HG03108 (cell line): ENCODE results near the gene CUTA.
A peak's percentile ranks its signal among the peaks of the same experiment; 100 is the strongest.

Experiments
- ATAC-seq: cut with Tn5 transposase; IDR thresholded peaks from one replicate; pipeline ENCODE4 v1.9.1; 2021; ENCODE audit warnings: moderate library complexity; ENCODE audit not compliant: unreplicated experiment

Gene CUTA

DNA sequence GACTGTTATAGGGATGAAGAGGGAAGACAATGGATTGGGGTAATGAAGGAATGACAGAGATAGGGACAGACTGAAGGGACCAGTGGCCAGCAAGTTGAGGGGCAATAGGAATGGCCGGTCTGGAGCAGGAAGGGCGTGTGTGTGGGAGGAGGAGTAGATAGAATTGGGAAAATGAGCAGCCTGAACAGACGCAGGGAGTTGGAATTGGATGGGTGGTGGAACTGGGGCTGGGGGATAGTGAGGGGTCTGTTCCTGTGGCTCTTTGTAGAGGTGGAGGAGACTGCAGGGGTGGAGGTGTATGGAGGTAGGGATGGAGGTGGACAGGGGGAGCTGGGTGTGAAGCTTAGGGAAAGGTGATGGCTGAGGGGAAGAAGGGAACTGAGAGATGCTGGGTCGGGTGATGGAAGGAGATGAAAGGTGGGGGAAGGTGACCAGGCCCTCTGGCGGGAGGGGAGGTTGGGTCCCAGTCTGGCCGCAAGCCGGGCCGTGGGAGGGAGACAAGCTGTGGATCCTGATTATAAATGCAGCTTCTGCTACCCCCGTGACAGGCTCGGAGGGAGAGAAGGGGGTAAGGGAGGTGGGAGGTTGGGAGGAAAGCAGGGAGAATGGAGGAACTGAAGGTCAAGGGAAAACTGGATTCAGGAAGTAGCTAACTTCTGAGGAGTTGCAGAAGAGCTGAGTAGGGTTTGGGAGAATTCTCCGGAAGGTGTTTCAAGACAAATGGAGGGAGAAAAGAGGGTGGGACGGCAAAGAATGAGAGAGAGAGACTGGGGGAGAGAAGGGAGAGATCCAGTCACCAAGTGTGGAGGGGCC lies 7.2 kb upstream of the CUTA start:
- ATAC-seq = no peak

DNA sequence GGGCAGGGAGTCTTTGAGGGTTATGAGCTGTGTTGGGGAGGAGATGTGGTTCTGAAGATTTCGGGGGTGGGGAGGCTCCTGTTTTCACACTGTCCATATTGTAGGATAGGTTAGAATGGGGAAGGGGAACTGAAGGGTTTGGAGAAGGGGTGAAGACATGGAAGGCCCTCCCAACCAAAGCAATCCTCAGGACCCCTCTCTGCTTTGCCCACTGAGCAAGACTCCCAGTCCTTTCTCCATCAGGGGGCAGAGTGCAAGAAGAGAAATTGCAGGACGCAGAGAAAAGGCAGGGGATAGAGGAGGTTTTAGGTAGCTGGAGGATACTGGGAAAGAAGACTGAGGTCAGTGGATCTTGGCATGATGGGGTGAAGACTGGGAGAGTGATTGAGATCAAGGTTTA lies 5.9 kb upstream of the CUTA start:
- ATAC-seq = no peak

DNA sequence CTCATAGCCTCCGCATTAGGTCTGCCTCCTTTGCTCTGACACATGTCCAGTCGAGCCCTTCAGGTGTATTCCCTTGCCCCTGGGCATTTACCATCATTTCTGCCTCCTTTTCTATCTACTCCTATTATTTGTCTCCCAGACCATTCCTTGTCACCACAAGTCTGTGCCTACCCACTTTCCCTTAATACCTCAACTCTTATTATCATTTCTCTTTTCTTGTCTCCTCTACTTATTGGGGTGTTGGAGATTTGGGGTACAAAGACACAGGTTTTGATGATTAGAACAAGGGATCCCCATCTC lies 3.4 kb upstream of the CUTA start:
- ATAC-seq = no peak

DNA sequence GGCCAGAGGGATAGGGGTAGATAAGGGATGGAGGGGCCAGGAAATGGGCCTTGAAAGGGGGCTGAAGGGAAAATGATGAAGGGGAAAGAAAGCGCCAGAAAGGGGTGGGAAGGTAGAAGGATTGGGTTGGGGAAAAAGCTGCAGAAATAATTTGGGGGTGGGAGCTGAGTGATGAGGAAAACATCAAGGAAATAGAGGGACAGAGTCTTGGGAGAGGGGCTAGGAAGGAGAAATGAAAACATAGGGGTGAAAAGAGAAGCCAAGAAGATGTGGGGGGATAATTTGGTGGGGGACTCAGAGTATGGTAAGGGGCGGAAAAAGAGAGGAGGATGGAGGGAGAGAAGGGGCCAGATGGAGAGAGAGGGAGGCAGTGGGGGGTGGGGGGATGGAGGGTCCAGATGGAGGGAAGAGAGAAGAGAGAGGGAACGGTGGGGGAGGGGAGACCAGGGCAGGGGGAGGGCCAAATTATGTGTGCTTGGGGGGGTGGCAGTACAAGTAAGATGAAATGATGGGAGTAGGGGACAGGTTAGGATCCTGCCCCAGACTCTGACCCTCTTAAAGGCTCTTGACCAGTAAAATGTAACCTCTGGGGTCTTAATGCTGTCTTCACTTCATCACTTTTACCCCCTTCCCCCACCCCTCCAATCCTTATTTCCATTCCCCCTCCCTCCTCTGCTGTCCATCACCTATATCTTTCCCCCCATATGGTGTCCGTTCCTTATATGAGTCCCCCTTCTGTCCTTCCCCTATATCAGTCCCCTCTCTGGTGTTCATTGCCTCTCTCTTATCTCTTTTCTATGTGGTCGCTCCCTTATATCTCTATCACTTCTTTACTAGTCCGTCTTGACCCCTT lies 2.8 kb upstream of the CUTA start:
- ATAC-seq = no peak

DNA sequence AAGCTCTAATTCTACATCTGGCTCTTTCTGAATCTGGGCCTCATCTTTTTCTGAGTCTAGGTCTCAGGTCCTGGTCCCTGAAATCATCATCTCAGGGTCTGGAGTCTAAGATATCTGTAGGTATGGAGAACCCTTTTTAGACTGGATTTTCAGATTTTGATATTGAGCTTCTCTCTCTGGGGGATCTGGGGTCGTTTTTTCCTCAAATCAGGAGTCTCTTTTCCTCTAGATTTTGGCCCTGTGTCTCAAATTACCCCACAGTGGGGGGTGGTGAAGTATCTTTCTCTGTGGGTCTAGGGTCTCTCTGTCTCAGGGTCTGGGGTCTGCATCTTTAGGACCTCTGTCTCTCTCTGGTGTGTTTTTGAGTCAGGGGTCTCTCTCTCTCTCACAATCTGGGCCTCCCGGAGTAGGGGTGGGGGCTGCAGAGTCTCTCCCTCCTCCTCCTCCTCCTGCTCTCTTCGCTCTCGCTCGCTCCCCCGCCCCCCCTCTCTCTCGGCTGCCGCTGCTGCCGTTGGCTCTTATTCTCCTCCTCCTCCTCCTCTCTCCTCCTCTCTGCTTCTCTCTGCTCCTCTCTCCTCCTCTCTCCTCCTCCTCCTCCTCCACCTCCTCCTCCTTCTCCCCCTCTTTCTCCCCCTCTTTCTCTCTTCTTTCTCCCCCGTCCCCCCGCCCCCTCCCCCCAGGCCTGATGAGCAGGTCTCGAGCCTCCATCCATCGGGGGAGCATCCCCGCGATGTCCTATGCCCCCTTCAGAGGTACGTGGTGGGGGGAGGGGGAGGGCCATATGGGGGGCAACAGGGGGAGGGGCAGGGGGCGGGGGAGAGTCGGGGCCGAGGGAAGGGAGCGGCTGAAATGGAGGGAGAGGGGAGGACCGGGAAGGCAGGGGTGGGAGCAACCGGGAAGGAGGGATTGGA lies 1.9 kb upstream of the CUTA start, which contains the start of gene SYNGAP1:
TSS of gene SYNGAP1 (plus strand) at position 486 of the 911 bp plus-strand sequence. CDS start at position 686, 200 bp downstream.
- no peak for ATAC-seq

DNA sequence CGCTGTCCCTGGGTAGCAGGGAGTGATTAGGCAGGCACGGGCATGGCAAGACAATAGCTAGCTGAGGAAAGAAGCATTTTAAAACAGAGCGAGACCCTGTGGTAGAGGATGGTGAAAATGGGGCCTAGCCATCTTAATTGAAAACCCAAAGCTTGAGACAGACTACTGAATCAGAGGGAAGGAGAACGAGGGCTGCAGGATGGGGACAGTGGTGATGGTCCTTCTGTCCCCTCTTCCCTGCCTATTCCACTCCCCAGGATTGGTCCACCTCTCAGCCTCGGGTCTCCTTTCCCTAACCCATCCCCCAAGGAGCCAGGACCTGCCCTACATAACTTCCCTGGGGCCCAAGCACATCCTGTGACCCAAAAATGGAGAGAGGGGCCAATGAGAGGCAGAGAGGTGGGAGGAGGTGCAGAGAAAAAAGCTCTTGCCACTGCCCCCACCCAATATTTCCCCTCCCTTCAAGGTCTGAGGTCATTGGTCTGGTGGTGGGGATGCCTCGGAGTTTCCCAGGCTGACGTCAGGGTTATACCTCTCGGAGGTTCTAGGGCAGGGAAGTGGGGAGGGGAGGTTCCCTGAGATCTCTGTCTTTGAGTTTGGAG lies 884 bp upstream of the CUTA start:
- ATAC-seq = no peak

DNA sequence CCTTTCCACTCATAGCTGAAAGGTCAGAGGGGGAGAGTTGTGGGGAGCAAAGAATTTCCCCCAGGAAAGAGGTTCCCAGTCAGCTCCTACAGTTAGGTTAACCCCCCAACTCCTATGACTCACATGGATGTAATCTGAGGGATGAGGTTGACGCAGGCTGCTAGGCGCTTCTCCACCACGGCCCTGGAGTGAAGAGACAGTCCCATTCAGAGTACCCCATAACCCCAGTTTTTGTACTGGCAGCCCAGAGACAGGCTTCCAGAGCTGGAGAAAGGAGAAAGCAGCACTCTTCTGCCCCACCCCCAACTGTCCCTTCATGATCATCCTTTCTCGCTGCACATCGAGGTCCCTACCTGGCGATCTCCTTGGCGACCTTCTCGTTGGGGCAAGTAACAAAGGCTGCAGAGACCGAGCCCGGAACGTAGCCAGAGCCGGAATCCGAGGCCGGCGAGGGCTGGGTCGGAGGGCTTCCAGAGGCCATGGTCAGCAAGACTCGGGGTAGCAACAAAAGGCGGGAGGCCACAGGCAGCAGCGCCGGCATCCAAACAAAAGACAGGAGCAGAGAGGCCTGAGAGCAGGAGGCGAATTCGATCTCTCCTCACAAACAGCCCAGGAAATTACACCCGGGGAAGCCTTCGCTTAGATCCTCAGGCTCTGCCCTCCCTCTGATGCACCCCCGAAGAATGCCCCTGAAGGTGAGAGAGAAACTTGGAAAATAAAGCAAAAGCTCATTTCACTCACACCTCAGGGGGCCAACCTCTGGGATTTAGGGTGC lies 592 bp downstream of the CUTA start:
- ATAC-seq = no peak

DNA sequence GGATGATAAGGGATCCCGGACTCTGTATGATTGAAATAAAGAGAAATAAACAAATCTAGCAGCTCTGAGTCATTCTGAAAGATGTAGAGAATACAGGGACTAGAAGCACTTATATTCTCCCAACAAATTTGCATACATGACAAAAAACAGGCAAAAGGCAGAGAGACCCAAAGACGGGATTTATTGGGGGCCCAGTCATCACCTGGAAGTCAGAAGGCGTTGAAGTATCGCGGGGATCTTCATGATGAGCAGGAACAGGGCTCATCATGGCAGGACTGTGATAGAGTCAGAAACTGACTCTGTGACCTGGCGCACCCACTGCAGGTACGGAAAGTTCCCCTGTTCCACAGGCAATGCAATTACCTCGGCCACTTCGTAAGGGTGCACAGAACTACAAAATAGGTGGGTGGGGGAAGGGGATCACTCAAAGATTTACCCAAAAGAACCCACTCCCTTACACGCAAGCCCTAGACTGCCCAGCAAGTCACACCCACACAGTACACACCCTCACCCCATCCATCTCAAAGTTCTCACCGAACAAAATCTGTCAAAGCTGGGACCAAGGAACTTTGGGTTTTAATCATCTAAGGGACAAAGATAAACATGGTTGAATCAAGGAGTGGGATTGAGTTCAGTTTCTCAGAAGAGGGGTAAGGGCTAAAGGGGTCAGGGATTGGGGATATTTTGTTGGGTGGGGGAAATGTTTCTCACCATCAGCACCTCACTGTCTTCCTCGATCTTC lies 1.4 kb downstream of the CUTA start:
- ATAC-seq = no peak

DNA sequence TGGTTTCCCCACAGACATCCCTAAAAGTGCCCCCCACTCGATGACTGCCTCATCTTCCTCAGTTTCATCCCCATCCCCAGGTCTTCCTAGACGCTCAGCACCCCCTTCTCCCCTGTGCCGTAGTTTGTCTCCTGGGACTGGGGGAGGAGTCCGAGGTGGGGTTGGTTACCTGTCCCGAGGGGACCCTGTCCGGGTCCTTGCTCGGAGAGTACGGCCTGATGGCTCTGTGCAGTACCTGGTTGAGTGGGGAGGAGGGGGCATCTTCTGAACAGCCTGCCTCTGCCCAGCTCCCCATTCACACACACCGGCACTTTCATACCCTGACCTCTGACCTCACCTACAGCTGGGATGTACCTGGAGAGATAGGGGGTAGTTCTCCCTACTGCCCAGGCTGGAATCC lies 2.1 kb downstream of the CUTA start:
- ATAC-seq = no peak

DNA sequence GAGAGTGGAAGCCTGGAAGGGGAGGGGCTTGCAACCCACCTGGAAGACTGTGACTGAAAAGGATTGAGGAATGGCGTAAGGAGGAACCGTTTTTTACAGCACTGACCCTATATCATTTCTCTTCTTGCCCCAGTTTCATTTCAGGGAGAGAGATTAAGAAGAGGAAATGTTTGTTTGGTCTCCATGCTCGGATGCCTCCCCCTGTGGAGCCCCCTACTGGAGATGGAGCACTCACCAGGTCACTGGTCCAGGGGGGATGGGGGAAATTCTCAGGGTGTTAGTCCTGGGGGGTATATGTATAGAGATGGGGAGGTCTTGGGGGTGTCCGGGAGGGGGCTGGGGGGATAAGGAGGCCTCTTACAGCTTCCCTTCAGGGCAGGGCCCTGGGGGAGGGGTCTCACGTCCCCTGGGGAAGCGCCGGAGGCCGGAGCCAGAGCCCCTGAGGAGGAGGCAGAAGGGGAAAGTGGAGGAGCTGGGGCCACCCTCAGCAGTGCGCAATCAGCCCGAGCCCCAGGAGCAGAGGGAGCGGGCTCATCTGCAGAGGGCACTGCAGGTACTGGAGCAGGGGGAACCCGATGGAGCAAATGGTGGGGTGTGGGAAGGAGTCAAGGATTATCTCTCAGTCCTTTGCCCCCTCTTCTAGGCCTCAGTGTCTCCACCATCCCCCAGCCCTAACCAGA lies 3.2 kb downstream of the CUTA start:
- ATAC-seq = no peak

DNA sequence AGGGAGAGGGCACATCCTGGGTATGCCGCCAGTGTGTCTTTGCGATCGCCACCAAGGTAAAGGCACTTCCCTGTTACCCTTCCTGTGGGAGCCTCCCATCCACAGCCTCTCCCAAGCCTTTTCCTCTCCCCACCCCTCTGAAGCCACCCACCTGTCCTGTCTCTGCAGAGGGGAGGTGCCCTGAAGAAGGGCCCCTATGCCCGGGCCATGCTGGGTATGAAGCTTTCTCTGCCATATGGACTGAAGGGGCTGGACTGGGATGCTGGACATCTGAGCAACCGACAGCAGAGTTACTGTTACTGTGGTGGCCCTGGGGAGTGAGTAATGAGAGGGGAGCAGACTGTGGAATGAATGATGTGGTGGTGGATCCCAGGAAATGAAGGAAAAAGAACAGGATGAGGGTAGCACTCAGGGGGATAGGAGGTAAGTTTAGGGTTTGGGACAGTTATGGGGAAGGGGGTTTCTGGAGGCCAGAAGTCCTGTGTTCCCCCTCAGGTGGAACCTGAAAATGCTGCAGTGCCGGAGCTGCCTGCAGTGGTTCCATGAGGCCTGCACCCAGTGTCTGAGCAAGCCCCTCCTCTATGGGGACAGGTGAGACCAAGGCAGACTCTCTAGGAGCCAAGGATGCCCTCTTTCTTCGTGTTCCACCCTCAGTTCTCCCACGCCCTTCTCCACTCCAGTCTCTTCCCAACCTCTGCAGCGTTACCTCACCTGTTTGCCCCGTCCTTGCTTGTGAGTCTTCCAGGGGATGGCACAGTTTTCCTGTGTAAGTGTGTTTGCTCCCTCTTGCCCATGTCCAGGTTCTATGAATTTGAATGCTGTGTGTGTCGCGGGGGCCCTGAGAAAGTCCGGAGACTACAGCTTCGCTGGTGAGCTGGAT lies 4.4 kb downstream of the CUTA start:
- no peak for ATAC-seq

DNA sequence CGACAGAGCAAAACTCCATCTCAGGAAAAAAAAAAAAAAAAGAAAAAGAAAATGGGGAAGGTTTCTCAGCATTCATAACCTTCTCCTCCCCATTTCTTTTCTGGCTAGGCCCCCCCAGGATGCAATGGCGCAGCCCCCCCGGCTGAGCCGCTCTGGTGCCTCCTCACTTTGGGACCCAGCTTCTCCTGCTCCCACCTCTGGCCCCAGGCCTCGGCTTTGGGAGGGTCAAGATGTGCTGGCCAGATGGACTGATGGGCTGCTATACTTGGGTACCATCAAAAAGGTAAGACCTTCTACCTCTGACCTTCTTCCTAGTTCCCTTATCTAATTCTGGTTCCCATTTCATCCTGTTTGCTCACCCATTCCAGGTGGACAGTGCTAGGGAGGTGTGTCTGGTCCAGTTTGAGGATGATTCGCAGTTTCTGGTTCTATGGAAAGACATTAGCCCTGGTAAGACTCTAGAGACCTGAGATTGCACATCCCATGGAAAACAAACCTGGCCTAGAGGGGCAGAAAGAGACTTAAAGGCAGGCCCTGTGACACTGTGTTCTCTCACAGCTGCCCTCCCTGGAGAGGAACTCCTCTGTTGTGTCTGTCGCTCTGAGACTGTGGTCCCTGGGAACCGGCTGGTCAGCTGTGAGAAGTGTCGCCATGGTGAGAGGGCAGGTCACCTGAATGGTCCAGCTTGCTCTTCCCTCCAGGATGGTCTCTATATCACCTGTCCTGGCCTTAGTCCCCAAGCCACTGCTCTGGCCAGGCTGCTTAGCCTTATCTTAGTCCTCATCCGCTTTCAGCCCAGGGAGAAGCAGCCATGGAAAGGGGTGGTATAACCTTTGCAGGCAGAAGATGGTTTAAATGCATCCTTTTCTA lies 5.5 kb downstream of the CUTA start:
- no peak for ATAC-seq

DNA sequence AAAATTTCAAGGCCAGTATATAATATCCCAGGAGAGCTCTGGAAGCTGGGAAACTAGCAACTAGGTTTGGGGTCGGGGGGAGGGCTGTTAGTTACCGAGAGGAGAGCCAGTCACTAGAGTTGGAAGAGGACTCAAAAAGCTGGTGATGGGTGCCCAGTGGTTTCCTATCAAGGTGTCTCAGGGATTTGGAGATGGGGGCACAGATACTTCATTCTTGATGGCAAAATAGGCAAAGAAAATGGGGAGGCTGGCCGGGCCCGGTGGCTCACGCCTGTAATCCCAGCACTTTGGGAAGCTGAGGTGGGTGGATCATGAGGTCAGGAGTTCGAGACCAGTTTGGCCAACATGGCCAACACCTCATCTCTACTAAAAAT lies 6.3 kb downstream of the CUTA start:
- ATAC-seq = no peak

DNA sequence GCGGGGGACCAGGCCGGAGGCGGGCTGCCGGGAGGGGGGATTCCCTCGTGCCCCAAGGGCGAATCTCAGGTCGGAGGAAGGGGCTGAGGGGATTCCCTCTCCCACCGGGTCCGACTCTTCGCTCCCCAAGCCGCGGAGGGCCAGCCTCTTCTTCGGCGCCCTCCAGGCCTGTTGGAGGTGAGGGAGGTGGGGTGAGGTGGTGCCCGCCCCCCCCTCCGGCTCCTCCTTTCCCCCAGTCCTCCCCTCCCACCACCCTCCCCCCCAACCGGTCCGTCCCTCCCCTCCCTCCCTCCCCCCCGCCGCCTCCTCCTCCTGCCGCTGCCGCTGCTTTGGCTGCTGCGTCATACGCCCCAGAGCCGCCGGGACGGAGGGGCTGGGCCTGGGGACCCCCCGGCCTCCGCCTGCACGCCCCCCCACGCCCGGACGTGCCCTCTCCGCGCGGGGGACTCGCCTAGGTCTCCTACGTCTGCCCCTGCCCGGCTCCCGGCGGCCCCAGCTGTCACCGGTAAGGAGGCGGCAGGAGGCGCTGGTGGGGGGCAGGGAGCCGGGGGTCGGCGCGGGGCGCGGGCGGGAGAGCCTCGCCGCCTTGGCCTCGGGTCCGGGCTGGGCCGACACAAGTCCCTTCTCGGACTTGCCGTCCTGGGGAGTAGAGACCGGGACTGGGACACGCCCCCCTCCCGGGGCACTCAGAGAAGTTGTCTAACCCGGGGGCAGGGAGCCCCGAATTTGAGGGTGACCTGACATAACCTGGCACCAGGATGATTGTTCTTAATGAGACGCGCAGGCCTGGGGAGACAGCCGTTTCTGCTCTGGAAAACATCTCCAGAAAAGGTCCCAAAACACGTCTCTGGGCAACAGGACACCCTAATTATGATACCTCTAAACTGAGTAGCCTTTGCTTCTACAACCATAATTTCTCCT lies 6.9 kb downstream of the CUTA start, which contains the start of gene PHF1:
TSS of gene PHF1 (plus strand) at position 304 of the 921 bp plus-strand sequence. CDS start 1,250 bp downstream, outside the sequence.
- ATAC-seq = peak; percentile 27

DNA sequence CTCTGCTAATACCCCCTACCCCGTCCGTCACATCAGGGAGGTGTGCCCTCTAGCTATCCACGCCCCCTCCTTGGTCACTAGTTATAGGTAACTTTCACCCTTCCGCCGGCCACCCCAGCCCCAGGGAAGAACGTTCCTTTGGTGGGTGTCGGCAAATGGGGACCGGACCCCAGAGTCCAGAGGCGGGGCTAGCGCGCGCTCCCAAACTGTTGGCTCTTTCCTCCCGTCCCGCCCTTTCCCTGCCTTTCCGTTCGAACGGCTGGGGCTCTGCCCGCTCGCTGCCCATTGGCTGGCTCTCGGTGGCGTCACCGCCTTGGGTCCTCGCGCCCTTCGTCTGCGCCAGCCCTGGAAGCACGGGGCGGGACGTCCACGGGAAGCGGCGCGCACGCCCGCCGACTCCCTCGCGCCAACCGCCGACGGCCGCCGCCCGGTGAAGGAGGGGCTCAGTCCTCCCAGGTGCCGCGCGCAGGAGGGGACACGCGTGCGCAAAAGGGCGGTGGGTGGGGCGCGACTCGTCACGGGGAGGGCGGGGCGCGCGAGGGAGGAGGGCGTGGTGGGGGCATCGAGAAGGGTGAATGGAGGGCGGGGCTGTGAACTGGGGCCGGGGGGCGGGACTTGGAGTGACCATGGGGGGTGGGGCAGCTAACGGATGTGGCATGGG lies 7.7 kb downstream of the CUTA start:
- ATAC-seq = peak; percentile 77
